HEK293T (cell line): Measurements from ENCODE around the gene PTPRG.

Source experiments
- CTBP1 ChIP-seq: fragments of 450-650 bp; IDR thresholded peaks from 2 replicates; pipeline ENCODE4 v1.6.1; 2016; ENCODE audit warnings: borderline replicate concordance
- ELF4 ChIP-seq: fragments of 450-650 bp; IDR thresholded peaks from 2 replicates; pipeline ENCODE4 v1.6.1; 2017; ENCODE audit warnings: antibody characterized with exemption
- FOXA1 ChIP-seq: fragments of 450-650 bp; IDR thresholded peaks from 2 replicates; pipeline ENCODE4 v1.6.1; 2016; ENCODE audit warnings: mild to moderate bottlenecking
- FOXK2 ChIP-seq: fragments of 450-650 bp; IDR thresholded peaks from 2 replicates; pipeline ENCODE4 v1.6.1; 2016; ENCODE audit warnings: mild to moderate bottlenecking
- FOXM1 ChIP-seq: fragments of 450-650 bp; IDR thresholded peaks from 2 replicates; pipeline ENCODE4 v1.6.1; 2017; ENCODE audit warnings: mild to moderate bottlenecking, borderline replicate concordance
- LEF1 ChIP-seq: fragments of 450-650 bp; IDR thresholded peaks from 2 replicates; pipeline ENCODE4 v1.6.1; 2017; ENCODE audit warnings: mild to moderate bottlenecking, borderline replicate concordance
- SP1 ChIP-seq: fragments of 450-650 bp; IDR thresholded peaks from 2 replicates; pipeline ENCODE4 v1.6.1; 2017
- SUZ12 ChIP-seq: fragments of 450-650 bp; IDR thresholded peaks from 2 replicates; pipeline ENCODE4 v1.6.1; 2016; ENCODE audit warnings: mild to moderate bottlenecking
- TARDBP ChIP-seq: fragments of 450-650 bp; IDR thresholded peaks from 2 replicates; pipeline ENCODE4 v1.6.1; 2016
- ZNF384 ChIP-seq: fragments of 450-650 bp; IDR thresholded peaks from 2 replicates; pipeline ENCODE4 v1.6.1; 2016

GRCh38 chr3:62019906-62020305 lies 458.5 kb downstream of the PTPRG start:
- TF ChIP-seq FOXM1 (no peak), FOXA1 (no peak), FOXK2 (no peak), ZNF384 (no peak), ELF4 (no peak), CTBP1 (no peak), TARDBP (no peak), SP1 (no peak), LEF1 (no peak), SUZ12 (no peak)
